Measurements from ENCODE around the gene HSD3B2. TPM values are rescaled to one million over a fixed set of nuclear protein-coding genes. Genes with fewer than 3 reads are reported as not detected.

HSD3B2 gene
- total RNA-seq = not detected in 2 replicates

DNA sequence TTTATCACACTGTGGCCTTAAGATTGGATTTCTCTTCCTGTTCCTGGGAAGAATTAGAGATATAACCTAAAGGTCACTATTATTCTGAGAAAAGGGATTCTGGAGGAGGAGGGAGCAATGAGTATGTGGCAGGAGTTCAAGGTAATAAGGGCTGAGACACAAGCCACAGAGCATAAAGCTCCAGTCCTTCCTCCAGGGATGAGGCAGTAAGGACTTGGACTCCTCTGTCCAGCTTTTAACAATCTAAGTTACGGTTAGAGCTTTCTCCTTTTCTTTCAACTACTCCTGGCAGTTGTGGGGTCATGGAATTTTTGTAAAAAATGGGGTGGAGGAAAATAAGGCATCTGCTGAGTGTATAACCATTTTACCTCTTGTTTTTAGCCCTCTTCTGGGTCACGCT is at the start of gene HSD3B2:
Gene HSD3B2 (plus strand): TSS at position 201 of the 400 bp plus-strand sequence. CDS start 270 bp downstream, outside the sequence.

DNA sequence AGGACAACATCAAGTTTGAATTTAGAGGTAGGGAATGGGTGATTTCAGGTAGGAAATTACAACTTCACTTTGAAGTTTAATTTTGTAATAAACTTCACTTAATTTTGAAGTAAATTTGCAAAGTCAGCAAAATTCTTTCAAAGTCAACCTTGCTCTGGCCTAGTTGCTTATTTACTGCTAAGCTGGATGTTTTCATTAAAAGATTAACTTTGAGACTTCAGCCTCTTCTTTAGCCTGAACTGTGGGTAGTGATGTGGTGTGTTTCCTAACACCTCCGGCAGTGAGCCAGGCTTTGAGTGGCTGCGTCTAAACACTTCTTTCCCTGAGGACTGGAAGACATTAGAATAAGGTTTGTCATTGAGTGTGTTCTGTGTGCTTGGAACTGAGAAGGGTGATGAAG is 46.4 kb upstream of the HSD3B2 start, which contains the start of gene HAO2:
Gene HAO2 (plus strand): TSS at position 232 of the 400 bp plus-strand sequence. CDS start 12,301 bp downstream, outside the sequence.

Other genes with a start within 250 kb of the HSD3B2 start
- not detected in 2 replicates for gene HAO2, start 46.4 kb upstream of the HSD3B2 start, total RNA-seq
- gene HSD3B1, start 92.1 kb downstream of the HSD3B2 start, total RNA-seq = not detected in 2 replicates
- 19.3 and 19.7 TPM in 2 replicates for gene ZNF697, start 233.1 kb downstream of the HSD3B2 start, total RNA-seq

Measured in endothelial cell of coronary artery (primary cell).